CD1c-positive myeloid dendritic cell (primary cell): ENCODE data around the gene PTPRM.

Source experiments
- DNase-seq: peaks from one replicate; pipeline ENCODE4 v3.0.0-alpha.2; 2016; ENCODE audit errors: extremely low spot score

The PTPRM gene

DNA sequence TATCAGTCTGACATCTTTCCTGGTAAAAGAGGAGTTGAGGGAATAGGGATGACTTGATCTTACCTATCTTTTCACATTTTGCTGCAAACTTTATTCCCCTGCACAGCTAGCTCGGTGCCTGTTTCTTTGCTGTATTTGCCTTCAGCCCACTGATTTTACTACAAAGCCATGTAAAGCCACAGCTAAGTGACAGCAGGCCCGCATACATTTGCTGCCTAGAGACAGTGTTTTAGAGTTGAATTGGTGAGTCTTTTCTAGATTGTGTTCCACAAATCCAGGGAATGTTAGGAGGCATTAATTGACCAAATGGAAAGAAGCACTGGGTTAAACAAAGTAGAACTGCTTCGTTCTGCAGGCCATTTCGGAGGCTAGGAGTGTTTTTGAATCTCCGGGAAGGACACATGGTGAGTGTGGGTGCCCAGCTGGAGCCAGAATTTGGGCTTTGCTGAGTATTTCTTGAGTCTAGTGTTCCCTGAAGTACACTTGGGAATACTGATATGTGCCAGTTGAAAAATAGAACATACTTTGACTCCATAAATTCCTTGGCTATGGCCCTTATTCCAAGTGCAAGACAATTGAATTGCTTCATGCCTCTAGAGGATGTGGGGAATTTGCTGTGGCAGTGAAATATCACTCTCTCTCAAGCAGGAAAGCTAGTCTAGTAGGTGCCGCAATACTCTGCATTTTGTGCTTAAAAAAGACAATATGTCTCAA, 329.8 kb downstream of the PTPRM start:
- DNase-seq: no peak

DNA sequence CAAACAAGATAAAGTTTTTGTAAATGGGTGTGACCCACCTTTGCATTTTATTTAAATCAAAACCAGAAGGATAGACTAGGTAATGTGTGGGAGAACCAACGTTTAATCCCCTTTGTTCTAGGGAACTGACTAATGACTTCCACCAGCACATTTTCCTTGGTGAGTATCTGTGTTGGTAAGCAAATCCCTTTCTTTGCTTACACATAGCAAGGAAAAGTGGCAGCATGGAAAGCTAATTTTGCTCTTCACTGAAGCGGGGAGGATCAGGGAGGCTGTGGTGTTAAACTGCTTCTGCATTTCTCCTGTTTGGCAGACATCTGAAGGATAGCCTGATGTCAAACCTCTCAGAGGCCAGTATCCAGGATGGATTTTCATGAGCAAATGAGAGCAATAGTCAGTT, 331.1 kb downstream of the PTPRM start:
- no peak for DNase-seq

- DNase-seq: no peak
Measured at GRCh38 chr18:7899078-7899477, 332.0 kb downstream of the PTPRM start.

- no peak for DNase-seq
Measured at GRCh38 chr18:7900091-7900490, 333.0 kb downstream of the PTPRM start.

- no peak for DNase-seq
Measured at GRCh38 chr18:7901657-7902056, 334.5 kb downstream of the PTPRM start.

- DNase-seq: no peak
Measured at GRCh38 chr18:7902399-7902839, 335.3 kb downstream of the PTPRM start.

- DNase-seq: no peak
Measured at GRCh38 chr18:7904529-7904928, 337.4 kb downstream of the PTPRM start.

DNA sequence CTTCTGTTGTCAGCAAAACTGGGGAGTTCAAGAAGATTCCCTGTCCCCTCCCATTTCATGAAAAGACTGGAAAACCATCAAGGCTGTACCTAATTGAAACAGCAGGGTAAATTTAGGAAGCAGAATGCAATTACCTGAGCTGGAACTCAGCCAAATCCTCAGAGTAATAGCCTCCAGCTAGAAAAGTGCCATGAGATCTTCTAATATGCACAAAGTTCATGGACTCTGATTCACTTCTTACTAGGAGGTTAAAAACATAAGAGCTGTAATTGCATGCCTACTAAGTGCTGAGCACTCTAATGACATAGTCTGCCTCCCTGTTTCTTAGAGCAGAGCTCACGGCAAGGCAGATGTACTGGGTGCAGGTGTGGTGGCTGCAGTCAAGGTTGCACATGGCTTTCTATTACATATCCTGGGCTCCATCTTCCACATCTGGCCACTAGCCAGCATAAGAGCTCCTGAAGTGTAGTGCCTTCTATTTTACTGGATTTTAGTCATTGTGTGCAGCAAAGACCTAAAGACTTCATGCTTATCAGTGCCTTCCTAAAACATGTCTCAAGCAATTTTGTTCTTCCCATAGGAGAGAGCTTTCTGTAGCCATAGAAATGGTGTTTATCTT, 341.7 kb downstream of the PTPRM start:
- no peak for DNase-seq

GRCh38 chr18:7914834-7915670, 347.9 kb downstream of the PTPRM start:
- no peak for DNase-seq

DNA sequence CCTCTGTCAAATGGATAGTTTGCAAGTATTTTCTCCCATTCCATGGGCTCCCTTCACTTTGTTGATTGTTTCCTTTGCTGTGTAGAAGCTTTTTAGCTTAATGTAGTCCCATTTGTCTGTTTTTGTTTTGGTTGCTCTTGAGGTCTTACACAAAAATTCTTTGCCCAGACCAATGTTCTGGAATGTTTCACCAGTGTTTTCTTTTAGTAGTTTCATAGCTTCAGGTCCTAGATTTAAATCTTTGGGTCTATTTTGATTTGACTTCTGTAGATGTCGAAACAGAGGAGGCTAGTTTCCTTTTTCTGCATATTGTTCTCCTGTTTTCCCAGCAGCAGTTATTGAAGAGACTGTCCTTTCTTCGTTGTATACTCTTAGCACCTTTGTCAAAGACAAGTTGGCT, 351.6 kb downstream of the PTPRM start:
- no peak for DNase-seq

GRCh38 chr18:7919565-7919964, 352.4 kb downstream of the PTPRM start:
- no peak for DNase-seq

- DNase-seq: no peak
Measured at GRCh38 chr18:7921938-7922587, 354.9 kb downstream of the PTPRM start.

GRCh38 chr18:7923105-7923504, 356.0 kb downstream of the PTPRM start:
- no peak for DNase-seq

- no peak for DNase-seq
Measured at GRCh38 chr18:7924616-7925015, 357.5 kb downstream of the PTPRM start.

GRCh38 chr18:7926526-7926925, 359.4 kb downstream of the PTPRM start:
- DNase-seq: no peak

DNA sequence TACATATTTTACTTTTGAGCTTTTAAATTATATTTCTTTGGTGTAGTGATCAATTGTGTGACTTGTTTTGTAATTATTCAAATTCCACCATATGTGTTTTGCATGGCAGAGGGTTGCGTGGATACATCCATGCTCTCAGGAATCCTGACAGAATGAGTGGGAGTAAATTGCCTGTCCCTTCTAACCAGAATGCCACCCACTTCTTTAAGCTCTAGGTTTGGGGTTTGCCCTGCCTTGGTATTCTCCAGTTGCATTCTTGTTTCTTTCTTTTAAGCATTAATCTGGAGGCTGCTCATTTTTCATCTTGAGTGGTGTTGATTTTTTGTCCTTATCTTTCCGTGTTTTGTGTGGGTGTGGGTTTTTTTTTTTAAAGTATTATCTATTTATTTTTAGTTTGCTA, 360.0 kb downstream of the PTPRM start:
- DNase-seq: no peak

DNA sequence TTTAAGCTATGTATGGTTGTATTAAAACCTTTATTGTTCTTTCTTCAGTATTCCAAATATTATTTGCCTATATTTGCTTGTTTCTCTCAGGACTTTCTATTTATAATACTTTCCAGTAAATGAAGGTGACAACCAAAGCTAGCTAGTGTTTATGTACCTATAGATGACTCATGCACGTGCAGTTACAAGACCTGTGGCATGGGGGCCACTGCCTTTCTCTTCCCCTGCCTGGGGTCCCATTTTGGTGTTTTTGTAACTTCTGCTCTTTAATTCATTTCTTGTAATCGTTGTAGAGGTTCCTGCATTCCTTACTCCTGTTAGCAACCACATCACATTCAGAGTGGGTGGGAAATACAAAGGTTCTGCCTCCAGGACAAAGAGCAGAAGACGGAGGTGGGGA, 364.6 kb downstream of the PTPRM start:
- DNase-seq: no peak

- no peak for DNase-seq
Measured at GRCh38 chr18:7937268-7937667, 370.2 kb downstream of the PTPRM start.

GRCh38 chr18:7939521-7939920, 372.4 kb downstream of the PTPRM start:
- DNase-seq: no peak

- no peak for DNase-seq
Measured at GRCh38 chr18:7940379-7940778, 373.3 kb downstream of the PTPRM start.

- no peak for DNase-seq
Measured at GRCh38 chr18:7940971-7941370, 373.9 kb downstream of the PTPRM start.

DNA sequence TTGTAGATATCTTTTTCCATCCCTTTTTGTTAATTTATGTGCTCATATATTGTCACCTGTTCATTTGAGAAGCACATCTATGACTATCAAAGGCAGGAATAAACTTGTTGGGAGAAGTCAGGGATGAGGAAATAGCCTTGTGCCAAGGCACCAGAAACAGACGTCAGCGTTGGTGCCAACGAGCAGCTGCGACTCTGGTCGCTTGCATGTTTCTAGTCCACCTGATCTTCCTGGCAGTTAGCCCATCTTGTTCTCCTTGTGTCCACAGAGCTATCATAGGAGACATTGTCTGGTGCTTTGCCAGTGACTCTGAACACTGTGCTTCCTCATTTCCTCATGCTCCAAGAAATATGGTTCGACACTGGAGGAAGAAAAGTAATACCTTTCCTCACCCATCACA, 374.4 kb downstream of the PTPRM start:
- no peak for DNase-seq
